HepG2 (cell line): Measurements from ENCODE around the gene KAZALD1. TPM values are rescaled to one million over a fixed set of nuclear protein-coding genes. Genes with fewer than 3 reads are reported as not detected.

Source experiments
- ATM ChIP-seq: fragments of 450-650 bp; IDR thresholded peaks from 2 replicates; pipeline ENCODE4 v1.7.1; 2017; ENCODE audit warnings: mild to moderate bottlenecking, borderline replicate concordance
- CTCF ChIP-seq: sonication (generic); formaldehyde crosslinking; IDR thresholded peaks from 2 replicates; pipeline ENCODE4 v1.5.0; 2020; ENCODE audit warnings: mild to moderate bottlenecking, missing genetic modification reagents, moderate library complexity
- KDM2A ChIP-seq: sonication (generic); formaldehyde crosslinking; IDR thresholded peaks from 2 replicates; pipeline ENCODE4 v1.4.0; 2020; ENCODE audit warnings: low read depth, missing genetic modification reagents, borderline replicate concordance
- NCOA2 ChIP-seq: sonication (generic); formaldehyde crosslinking; IDR thresholded peaks from 2 replicates; pipeline ENCODE4 v1.8.0; 2022; ENCODE audit warnings: inconsistent platforms
- NONO ChIP-seq, 2 experiments: fragments of 450-650 bp in 1 of 2; sonication (generic) in 1 of 2; formaldehyde crosslinking in 1 of 2; IDR thresholded peaks in 1 of 2; conservative IDR thresholded peaks in 1 of 2; 2 replicates each; pipeline versions ENCODE4 v1.6.1 to v1.8.0; 2017 to 2022; ENCODE audit warnings: mild to moderate bottlenecking in 1 of 2, missing genetic modification reagents in 1 of 2, moderate library complexity in 1 of 2
- PAWR ChIP-seq: sonication (generic); formaldehyde crosslinking; IDR thresholded peaks from 2 replicates; pipeline ENCODE4 v1.4.0; 2020; ENCODE audit warnings: missing genetic modification reagents, mild to moderate bottlenecking, borderline replicate concordance
- SIX1 ChIP-seq: sonication (generic); formaldehyde crosslinking; IDR thresholded peaks from 2 replicates; pipeline ENCODE4 v1.4.0; 2020; ENCODE audit warnings: missing genetic modification reagents, borderline replicate concordance
- TBL1XR1 ChIP-seq: fragments of 150-350 bp; IDR thresholded peaks from 2 replicates; pipeline ENCODE4 v1.6.1; 2014; ENCODE audit warnings: borderline replicate concordance, low read length; ENCODE audit not compliant: partially characterized antibody
- TFDP1 ChIP-seq: IDR thresholded peaks from 2 replicates; pipeline ENCODE4 v1.6.1; 2016; ENCODE audit warnings: missing compliant biosample characterization, missing genetic modification reagents, borderline replicate concordance
- U2AF1 ChIP-seq: fragments of 200-400 bp; formaldehyde crosslinking; optimal IDR thresholded peaks from 2 replicates; pipeline ENCODE3; 2017; ENCODE audit warnings: mild to moderate bottlenecking, low read depth, low read length
- ZFP37 ChIP-seq: sonication (generic); formaldehyde crosslinking; IDR thresholded peaks from 2 replicates; pipeline ENCODE4 v1.4.0; 2020; ENCODE audit warnings: missing genetic modification reagents, borderline replicate concordance
- ZFP41 ChIP-seq: sonication (generic); formaldehyde crosslinking; IDR thresholded peaks from 2 replicates; pipeline ENCODE4 v1.4.0; 2020; ENCODE audit warnings: mild to moderate bottlenecking, missing genetic modification reagents, borderline replicate concordance
- ZNF484 ChIP-seq: sonication (generic); formaldehyde crosslinking; IDR thresholded peaks from 2 replicates; pipeline ENCODE4 v1.5.1; 2020; ENCODE audit warnings: mild to moderate bottlenecking, low read depth, missing genetic modification reagents, borderline replicate concordance
- ZNF503 ChIP-seq: sonication (generic); formaldehyde crosslinking; IDR thresholded peaks from 2 replicates; pipeline ENCODE4 v1.4.0; 2020; ENCODE audit warnings: missing genetic modification reagents
- ZNF562 ChIP-seq: sonication (generic); formaldehyde crosslinking; IDR thresholded peaks from 2 replicates; pipeline ENCODE4 v1.8.0; 2022; ENCODE audit warnings: missing genetic modification reagents, borderline replicate concordance
- ZNF609 ChIP-seq: sonication (generic); formaldehyde crosslinking; IDR thresholded peaks from 2 replicates; pipeline ENCODE4 v1.4.0; 2020; ENCODE audit warnings: mild to moderate bottlenecking, missing genetic modification reagents, borderline replicate concordance
- ZNF619 ChIP-seq: sonication (generic); formaldehyde crosslinking; IDR thresholded peaks from 2 replicates; pipeline ENCODE4 v1.4.0; 2020; ENCODE audit warnings: mild to moderate bottlenecking, missing genetic modification reagents
- polyA plus RNA-seq, 8 experiments: library from polyadenylated mRNA; depleted of rRNA in 3 of 8; stranded (reverse) in 7 of 8; unstranded in 1 of 8; fragments of >200 nt; fragmentation: Illumina TruSeq in 4 of 8; extraction: Trizol in 4 of 8; gene quantifications; 2 replicates each; pipeline versions ENCODE4 v1.2.1 to v1.2.3, GENCODE V29; 2011 to 2016; ENCODE audit warnings: low read depth in 4 of 8, missing spikeins in 1 of 8, mixed read lengths in 1 of 8; ENCODE audit not compliant: insufficient read depth in 1 of 8
- total RNA-seq, 5 experiments: library from RNA; depleted of rRNA; stranded (reverse); fragments of >200 nt; fragmentation: Illumina TruSeq; extraction: Trizol; gene quantifications; 2 replicates each; pipeline ENCODE4 v1.2.3, GENCODE V29; 2016; ENCODE audit warnings: low read depth in 1 of 5

The KAZALD1 gene
- total and polyA plus RNA-seq, 2 of the 13 experiments (the other 11 are each of a cell fraction or from before 2014, with no cell fraction given): 16.7 to 27.7 TPM

GRCh38 chr10:101060951-101061623 is 702 bp upstream of the KAZALD1 start (continued):
- peak; percentile 59; the same call in 1 of the 2 replicates for TF ChIP-seq ZNF609
- no peak for TF ChIP-seq U2AF1
- TF ChIP-seq SIX1 (CRISPR knock-in tag): no peak
- TF ChIP-seq NONO (IDR thresholded peaks at IDR 0.05): no peak
- TF ChIP-seq NONO (CRISPR knock-in tag; conservative IDR thresholded peaks at IDR 0.05): peak; percentile 47
- no peak for TF ChIP-seq ZNF619
- peak; percentile 76; the same call in 1 of the 2 replicates for TF ChIP-seq ZNF503 (CRISPR knock-in tag)
- 0 out of 2 replicates have a peak, but pooled peaks have one; percentile 66 for TF ChIP-seq ZFP41
- no peak for TF ChIP-seq ATM
- no peak for TF ChIP-seq ZNF484
- TF ChIP-seq PAWR: 0 out of 2 replicates have a peak, but pooled peaks have one; percentile 25
- peak; percentile 27 for TF ChIP-seq CTCF (CRISPR knock-in tag)
- TF ChIP-seq NCOA2 (CRISPR knock-in tag): no peak; the same call in 1 of the 2 replicates
- TF ChIP-seq TBL1XR1: peak; percentile 46
- TF ChIP-seq ZNF562 (CRISPR knock-in tag): no peak
- TF ChIP-seq ZFP37 (CRISPR knock-in tag): no peak
- TF ChIP-seq KDM2A (CRISPR knock-in tag): peak; percentile 77; the same call in 1 of the 2 replicates
- TF ChIP-seq TFDP1 (CRISPR knock-in tag): no peak; the same call in 1 of the 2 replicates
